Measurements from ENCODE around the gene DGKQ. TPM values are rescaled to one million over a fixed set of nuclear protein-coding genes. Genes with fewer than 3 reads are reported as not detected.

Gene DGKQ
- total RNA-seq, 1 experiment from 2014 or later = 11.8 TPM

DNA sequence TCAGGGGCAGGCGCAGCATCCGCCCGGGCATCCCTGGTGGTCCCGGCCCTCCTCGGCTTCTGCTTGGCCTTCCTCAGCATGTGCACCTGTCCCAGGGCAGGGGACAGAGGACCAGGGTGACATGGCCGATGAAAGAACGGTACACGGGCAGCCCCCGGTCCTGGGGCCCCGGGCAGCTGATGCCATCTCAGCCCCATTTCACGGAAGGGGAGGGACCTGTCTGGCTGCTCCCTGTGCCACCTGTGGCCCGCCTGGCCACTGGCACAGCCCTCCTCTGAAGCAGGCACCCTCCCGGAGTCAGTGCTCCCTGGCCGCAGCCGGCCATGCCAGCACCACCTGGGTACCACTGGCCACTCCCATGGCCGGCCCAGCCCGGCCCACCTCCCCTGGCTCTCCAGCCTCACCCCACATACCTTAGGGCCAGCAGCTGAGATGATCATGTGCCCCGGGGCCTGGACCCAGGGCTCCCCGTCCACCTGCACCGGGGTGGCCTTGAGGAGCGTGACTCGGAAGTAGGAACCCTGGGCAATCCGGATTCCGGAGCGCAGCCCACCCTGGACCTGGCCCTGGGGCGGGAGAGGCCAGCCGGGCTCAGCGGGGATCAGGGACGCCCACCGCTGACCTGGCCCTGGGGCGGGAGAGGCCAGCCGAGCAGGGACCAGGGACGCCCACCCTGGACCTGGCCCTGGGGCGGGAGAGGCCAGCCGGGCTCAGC, 12.6 kb downstream of the DGKQ start:
- TF ChIP-seq, protein P1, sequence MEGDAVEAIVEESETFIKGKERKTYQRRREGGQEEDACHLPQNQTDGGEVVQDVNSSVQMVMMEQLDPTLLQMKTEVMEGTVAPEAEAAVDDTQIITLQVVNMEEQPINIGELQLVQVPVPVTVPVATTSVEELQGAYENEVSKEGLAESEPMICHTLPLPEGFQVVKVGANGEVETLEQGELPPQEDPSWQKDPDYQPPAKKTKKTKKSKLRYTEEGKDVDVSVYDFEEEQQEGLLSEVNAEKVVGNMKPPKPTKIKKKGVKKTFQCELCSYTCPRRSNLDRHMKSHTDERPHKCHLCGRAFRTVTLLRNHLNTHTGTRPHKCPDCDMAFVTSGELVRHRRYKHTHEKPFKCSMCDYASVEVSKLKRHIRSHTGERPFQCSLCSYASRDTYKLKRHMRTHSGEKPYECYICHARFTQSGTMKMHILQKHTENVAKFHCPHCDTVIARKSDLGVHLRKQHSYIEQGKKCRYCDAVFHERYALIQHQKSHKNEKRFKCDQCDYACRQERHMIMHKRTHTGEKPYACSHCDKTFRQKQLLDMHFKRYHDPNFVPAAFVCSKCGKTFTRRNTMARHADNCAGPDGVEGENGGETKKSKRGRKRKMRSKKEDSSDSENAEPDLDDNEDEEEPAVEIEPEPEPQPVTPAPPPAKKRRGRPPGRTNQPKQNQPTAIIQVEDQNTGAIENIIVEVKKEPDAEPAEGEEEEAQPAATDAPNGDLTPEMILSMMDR (IDR thresholded peaks at IDR 0.05; ENCODE audit: unreplicated experiment) = no peak
- intact Hi-C loops (cut with micrococcal nuclease; ENCODE audit: unreplicated experiment) = no loop called here

DNA sequence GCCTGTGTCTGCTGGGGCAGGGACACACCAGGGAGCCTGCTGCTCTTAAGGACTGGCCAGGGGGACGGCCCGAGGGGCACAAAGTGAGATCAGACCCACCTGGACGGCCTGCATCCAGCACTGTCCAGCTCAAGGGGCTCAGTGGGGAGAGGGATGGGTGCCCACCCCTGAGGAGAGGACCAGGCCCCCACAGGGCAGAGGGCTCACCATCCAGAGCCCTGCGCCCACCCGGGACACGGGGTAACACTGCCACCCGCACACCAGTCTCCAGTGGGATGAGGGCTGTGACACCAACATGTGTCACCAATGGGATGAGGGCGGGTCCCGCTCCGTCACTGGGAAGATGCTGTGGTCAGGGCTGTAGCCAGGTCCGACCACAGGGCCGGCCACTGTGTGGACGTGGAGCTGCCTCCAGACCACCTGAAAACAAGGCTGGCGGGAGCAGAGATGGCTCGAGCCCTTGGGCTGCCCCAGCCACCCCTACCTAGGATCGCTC, 13.2 kb downstream of the DGKQ start:
- TF ChIP-seq, protein P1 (IDR thresholded peaks at IDR 0.05; ENCODE audit: unreplicated experiment) = no peak
- H3K27me3 Mint-ChIP-seq (ENCODE audit: unreplicated experiment) = no peaks in the 10 kb centered on the region
- no peak for DNase-seq
- H3K9me3 Mint-ChIP-seq (ENCODE audit: low read depth, unreplicated experiment) = no peaks in the 10 kb centered on the region
- H3K36me3 Mint-ChIP-seq (ENCODE audit: insufficient read depth, unreplicated experiment) = peaks cover 17% of the 10 kb centered on the region
- CTCF ChIA-PET = no interaction called here
- no peak overlapping the region for H3K27ac Mint-ChIP-seq (ENCODE audit: unreplicated experiment)
- no peaks in the 10 kb centered on the region for H3K4me1 Mint-ChIP-seq (ENCODE audit: low read depth, unreplicated experiment)
- intact Hi-C loops (cut with micrococcal nuclease; ENCODE audit: unreplicated experiment) = no loop called here
- BruUV-seq (replicated peaks) = no TSS peak
- H3K4me3 Mint-ChIP-seq (ENCODE audit: low read depth, unreplicated experiment) = no peak overlapping the region

More for the DNA sequence above, 12.6 kb downstream of the DGKQ start:
- Mint-ChIP-seq H3K27me3 (ENCODE audit: unreplicated experiment) (no peaks in the 10 kb centered on the region), H3K36me3 (ENCODE audit: insufficient read depth, unreplicated experiment) (peaks cover 17% of the 10 kb centered on the region), H3K4me1 (ENCODE audit: low read depth, unreplicated experiment) (no peaks in the 10 kb centered on the region), H3K27ac (ENCODE audit: unreplicated experiment) (no peak overlapping the region), H3K4me3 (ENCODE audit: low read depth, unreplicated experiment) (no peak overlapping the region), H3K9me3 (ENCODE audit: low read depth, unreplicated experiment) (no peaks in the 10 kb centered on the region)
- BruUV-seq (replicated peaks) = no TSS peak
- CTCF ChIA-PET = no interaction called here
- DNase-seq = no peak

DNA sequence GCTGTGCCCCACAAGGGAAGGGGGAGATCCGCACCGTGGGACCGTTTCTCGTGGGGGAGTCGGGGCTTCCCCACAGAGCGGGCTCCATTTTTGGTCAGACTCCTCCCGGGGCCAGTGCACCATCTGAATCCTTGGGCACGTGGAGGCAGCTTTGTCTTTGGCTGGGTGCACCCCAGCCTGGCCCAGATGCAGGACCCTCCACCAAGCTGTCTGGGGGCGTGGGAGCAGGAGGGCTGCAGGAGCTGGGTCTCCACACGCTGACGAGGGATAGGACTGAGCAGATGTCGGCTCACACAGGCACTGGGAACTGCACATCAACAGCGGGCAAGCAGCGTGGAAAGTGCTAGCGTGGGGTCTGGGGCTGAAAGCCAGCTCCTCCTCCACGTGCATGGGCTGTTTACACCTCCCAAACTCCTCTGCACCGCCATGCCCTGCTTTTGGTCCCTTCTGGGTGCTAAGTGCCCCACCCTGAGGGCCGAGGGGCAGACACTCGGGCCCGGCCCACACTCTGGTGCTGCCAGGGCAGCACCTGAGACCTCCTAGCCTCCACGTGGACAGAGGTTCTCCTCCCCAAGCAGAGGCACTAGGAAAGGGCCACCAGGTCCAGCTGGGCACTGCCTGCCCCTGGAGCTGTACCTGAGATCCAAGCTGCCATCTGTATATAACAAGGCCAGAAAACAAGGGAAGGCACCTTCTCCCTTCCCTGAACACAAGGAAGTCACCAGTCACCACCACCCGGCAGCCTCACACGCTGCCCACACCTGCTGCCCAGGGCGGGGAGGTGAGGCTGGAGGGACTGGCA, 13.8 kb downstream of the DGKQ start:
- no peak for DNase-seq
- Mint-ChIP-seq H3K27me3 (ENCODE audit: unreplicated experiment) (no peaks in the 10 kb centered on the region), H3K9me3 (ENCODE audit: low read depth, unreplicated experiment) (no peaks in the 10 kb centered on the region), H3K36me3 (ENCODE audit: insufficient read depth, unreplicated experiment) (peaks cover 17% of the 10 kb centered on the region), H3K27ac (ENCODE audit: unreplicated experiment) (no peak overlapping the region), H3K4me3 (ENCODE audit: low read depth, unreplicated experiment) (no peak overlapping the region), H3K4me1 (ENCODE audit: low read depth, unreplicated experiment) (no peaks in the 10 kb centered on the region)
- TF ChIP-seq, protein P1 (IDR thresholded peaks at IDR 0.05; ENCODE audit: unreplicated experiment) = no peak
- no TSS peak for BruUV-seq (replicated peaks)
- intact Hi-C loops (cut with micrococcal nuclease; ENCODE audit: unreplicated experiment) = no loop called here
- CTCF ChIA-PET = no interaction called here

DNA sequence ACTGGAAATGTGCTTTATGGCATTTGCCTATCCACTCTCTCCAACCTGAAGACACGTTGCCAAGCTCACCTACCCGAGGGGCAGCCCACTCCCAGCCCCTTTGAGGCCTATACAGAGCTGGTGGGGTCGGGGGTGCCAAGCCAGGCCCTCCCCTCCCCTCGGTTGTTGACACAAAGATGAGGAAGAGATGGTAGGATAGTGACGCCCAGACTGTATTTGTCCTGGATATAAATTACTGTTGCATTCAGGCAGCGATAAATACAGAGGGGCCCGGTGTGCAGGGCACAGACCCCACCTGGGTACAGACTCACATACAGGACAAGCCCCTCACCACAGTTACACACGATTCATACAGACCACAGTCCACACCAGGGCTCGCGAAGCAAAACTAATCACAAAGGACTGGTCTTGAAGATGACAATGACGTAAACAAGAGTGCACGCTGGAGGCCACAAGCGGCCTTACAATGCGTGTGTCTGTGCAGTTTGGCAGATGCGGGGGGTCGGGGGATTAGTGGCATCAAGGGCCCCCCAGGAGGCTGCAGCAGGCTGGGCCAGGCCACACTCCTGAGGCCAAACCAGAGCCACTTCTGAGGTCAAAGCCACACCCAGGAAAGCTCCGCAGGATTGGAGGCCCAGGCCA, 14.6 kb downstream of the DGKQ start:
- no peak overlapping the region for H3K27ac Mint-ChIP-seq (ENCODE audit: unreplicated experiment)
- no peaks in the 10 kb centered on the region for H3K9me3 Mint-ChIP-seq (ENCODE audit: low read depth, unreplicated experiment)
- no peak for DNase-seq
- CTCF ChIA-PET = no interaction called here
- TF ChIP-seq, protein P1 (IDR thresholded peaks at IDR 0.05; ENCODE audit: unreplicated experiment) = no peak
- H3K4me3 Mint-ChIP-seq (ENCODE audit: low read depth, unreplicated experiment) = no peak overlapping the region
- intact Hi-C loops (cut with micrococcal nuclease; ENCODE audit: unreplicated experiment) = no loop called here
- H3K4me1 Mint-ChIP-seq (ENCODE audit: low read depth, unreplicated experiment) = no peaks in the 10 kb centered on the region
- H3K36me3 Mint-ChIP-seq (ENCODE audit: insufficient read depth, unreplicated experiment) = peaks cover 17% of the 10 kb centered on the region
- BruUV-seq (replicated peaks) = no TSS peak
- no peaks in the 10 kb centered on the region for H3K27me3 Mint-ChIP-seq (ENCODE audit: unreplicated experiment)
